ENCODE data around the gene RAB1A. TPM values are rescaled to one million over a fixed set of nuclear protein-coding genes. Genes with fewer than 3 reads are reported as not detected.
A peak's percentile ranks its signal among the peaks of the same experiment; 100 is the strongest.
"Not testable (repeated sequence)": the region's sequence is repeated elsewhere in the genome, so short reads cannot be mapped to it uniquely, and the experiment has no call there.

The RAB1A gene
- total RNA-seq (10 to 100 TPM; 61.9 to 88.1 (median 83.9) TPM), polyA plus RNA-seq (100 to 1,000 TPM; 125 to 209 (median 142) TPM)

GRCh38 chr2:65129826-65130663, at the start of gene RAB1A:
Gene RAB1A, minus strand, starts transcription at chr2:65130106. Its CDS starts 191 bp downstream, at chr2:65129915.
- TF ChIP-seq POLR2A (IDR thresholded peaks at IDR 0.05), result peak; percentile 86 to 88
- peak in 1 of 4 donors; percentile 38 for TF ChIP-seq EP300 (IDR thresholded peaks at IDR 0.05)
- TF ChIP-seq POLR2AphosphoS5 (IDR thresholded peaks at IDR 0.05), result peak; percentile 94 to 97 (median 94)
- TF ChIP-seq CTCF (IDR thresholded peaks at IDR 0.05), result peak in 2 of 4 experiments; percentile 34 to 35
- H3K4me3 ChIP-seq, result peak within 1 kb of the TSS; percentile 59 to 94 (median 89)
- DNase-seq, result peak; percentile 100
- H3K4me1 ChIP-seq, result peaks cover 0 to 47% (median 40%) of the 10 kb centered on the region in 4 donors
- peak within 1 kb of the TSS; percentile 95 to 99 (median 98) for H3K27ac ChIP-seq
- 1% methylated on average over 76 of the region's 76 CpGs for WGBS, 2 donors
- intact Hi-C loops (cut with DNase I), result loop anchor here (1.0 to 5.0 kb wide), 6 partner anchors 43 to 302 kb away; partner anchors contain the start of genes ACTR2, CEP68, SLC1A4 and SPRED2
- no peaks in the 10 kb centered on the region for H3K9me3 ChIP-seq
- H3K27me3 ChIP-seq, result no peaks in the 10 kb centered on the region
- H3K36me3 ChIP-seq, result no peaks in the 10 kb centered on the region

DNA sequence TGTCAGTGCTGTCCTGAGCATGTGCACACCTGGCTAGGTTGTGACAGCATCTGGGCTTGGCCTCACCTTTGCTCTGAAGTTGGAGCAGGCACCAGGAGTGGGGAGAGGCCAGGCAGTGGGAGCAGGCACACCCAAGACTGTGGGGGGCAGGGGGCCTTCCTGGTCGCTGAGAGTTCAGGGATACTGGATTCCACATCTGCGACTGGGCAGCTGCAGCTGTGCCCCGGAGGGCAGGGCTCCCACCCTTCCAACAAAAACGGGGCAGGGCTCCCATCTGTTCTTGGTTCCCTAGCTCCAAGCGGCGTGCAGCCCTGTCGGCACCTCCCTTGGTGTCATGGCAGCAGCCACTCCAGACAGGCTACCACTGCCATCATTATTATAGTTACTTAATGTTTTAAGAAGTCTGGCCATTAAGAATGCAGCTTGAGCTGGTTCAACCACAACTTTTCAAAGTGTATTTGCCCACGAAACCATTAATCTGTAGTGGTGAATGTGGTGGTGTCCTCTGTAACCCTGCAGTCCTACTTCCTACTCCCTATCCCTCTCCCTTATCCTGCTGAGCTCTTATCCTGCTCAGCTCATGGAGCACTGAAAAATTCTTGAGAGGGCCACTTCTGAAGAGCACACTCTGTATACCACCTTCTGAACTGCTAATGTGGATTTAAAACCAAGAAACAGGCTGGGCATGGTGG, 48.0 kb upstream of the RAB1A start:
- WGBS, 2 donors, result 19 to 75% methylated on average over 8 of the region's 8 CpGs
- H3K27me3 ChIP-seq, result no peaks in the 10 kb centered on the region
- intact Hi-C loops (cut with DNase I), result no loop called here
- no peaks in the 10 kb centered on the region for H3K36me3 ChIP-seq
- no peak overlapping the region for H3K4me3 ChIP-seq
- no peaks in the 10 kb centered on the region for H3K9me3 ChIP-seq
- H3K27ac ChIP-seq, result no peak overlapping the region
- no peak for DNase-seq
- TF ChIP-seq POLR2A (IDR thresholded peaks at IDR 0.05), result no peak
- TF ChIP-seq POLR2AphosphoS5 (IDR thresholded peaks at IDR 0.05), result no peak
- TF ChIP-seq CTCF (IDR thresholded peaks at IDR 0.05), result no peak
- no peak for TF ChIP-seq EP300 (IDR thresholded peaks at IDR 0.05)
- no peaks in the 10 kb centered on the region for H3K4me1 ChIP-seq

DNA sequence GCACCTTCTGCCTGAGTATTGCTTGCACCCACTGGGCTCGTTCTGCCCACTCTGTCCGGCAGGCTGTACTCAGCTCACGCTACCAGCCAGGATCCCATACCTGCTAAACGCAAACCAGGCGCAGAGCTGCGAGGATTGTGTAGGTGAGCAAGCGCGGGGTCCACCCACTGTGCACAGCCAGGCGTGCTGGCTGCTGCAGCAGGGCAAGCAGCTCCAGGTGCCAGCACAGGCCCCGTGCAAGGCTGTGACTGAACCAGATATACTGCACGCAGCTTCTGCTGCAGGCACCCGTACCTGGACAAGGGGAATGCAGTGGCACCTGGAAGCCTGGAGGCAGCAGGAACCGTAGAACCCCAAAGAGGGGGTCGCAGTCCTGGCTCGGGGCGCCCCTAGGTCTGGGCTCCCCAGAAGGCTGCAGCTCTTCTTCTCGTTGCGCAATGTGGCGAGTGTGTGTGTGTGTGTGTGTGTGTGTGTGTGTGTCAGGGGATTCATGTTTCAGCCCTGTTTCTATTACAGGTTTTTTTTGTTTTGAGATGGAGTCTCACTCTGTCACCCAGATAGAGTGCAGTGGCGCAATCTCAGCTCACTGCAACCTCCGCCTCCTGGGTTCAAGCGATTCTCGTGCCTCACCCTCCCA, 46.1 kb upstream of the RAB1A start:
- no peak overlapping the region for H3K27ac ChIP-seq
- TF ChIP-seq POLR2A (IDR thresholded peaks at IDR 0.05) (no peak), POLR2AphosphoS5 (IDR thresholded peaks at IDR 0.05) (no peak), CTCF (IDR thresholded peaks at IDR 0.05) (no peak), EP300 (IDR thresholded peaks at IDR 0.05) (no peak)
- DNase-seq, result no peak
- H3K4me3 ChIP-seq, result no peak overlapping the region
- H3K36me3 ChIP-seq, result no peaks in the 10 kb centered on the region
- intact Hi-C loops (cut with DNase I), result no loop called here
- whole genome bisulfite sequencing, 2 donors, result 91 to 93% methylated on average over 23 of the region's 23 CpGs
- no peaks in the 10 kb centered on the region for H3K27me3 ChIP-seq
- H3K9me3 ChIP-seq, result no peaks in the 10 kb centered on the region
- no peaks in the 10 kb centered on the region for H3K4me1 ChIP-seq

DNA sequence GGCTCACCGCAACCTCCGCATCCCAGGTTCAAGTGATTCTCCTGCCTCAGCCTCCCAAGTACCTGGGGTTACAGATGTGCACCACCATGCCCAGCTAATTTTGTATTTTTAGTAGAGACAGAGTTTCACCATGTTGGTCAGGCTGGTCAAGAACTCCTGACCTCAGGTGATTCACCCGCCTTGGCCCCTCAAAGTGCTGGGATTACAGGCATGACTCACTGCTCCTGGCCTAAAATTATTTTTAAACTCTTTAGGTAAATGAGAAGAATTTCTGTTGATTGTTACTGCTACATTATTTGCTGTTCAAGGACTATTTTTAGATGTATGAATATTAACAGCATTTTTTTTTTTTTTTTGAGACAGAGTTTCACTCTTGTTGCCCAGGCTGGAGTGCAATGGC, 44.1 kb upstream of the RAB1A start:
- DNase-seq; H3K27ac ChIP-seq; H3K4me3 ChIP-seq; H3K9me3 ChIP-seq; H3K27me3 ChIP-seq; H3K4me1 ChIP-seq; H3K36me3 ChIP-seq; intact Hi-C loops (cut with DNase I): not testable (repeated sequence)
- WGBS, 2 donors, result 96 to 97% methylated on average over 3 of the region's 3 CpGs

All from sigmoid colon (tissue), 7 donors.